Measurements from ENCODE around the gene DERL2.

- TF ChIP-seq CTCF (IDR thresholded peaks at IDR 0.05), result no peak
- TF ChIP-seq EZH2 (IDR thresholded peaks at IDR 0.05; ENCODE audit: borderline replicate concordance, insufficient read depth, low read depth, low read length, poor library complexity, severe bottlenecking), result no peak
These were observed 17.9 kb downstream of the DERL2 start for GRCh38 chr17:5468075-5468473.

Measured in B cell (primary cell).